OCI-LY3 (cell line): ENCODE measurements around the gene RPS14.
"Not testable (repeated sequence)": the region's sequence is repeated elsewhere in the genome, so short reads cannot be mapped to it uniquely, and the experiment has no call there.

ENCODE experiments used
- H2AFZ ChIP-seq: fragments of 200-600, 300-600 bp; shearing (Covaris generic); 2 replicates; pipeline ENCODE4 v1.6.0; 2014; ENCODE audit warnings: antibody characterized with exemption, low read depth, low read length
- H3K27ac ChIP-seq: fragments of 200-600, 300-600 bp; sonication (generic); 2 replicates; pipeline ENCODE4 v1.5.1; 2014; ENCODE audit warnings: mild to moderate bottlenecking, low read length, moderate library complexity, mixed read lengths
- H3K27me3 ChIP-seq: fragments of 200-600, 300-600 bp; sonication (generic); 2 replicates; pipeline ENCODE4 v1.6.1; 2014; ENCODE audit warnings: low read depth, low read length, mixed read lengths
- H3K36me3 ChIP-seq: fragments of 200-600, 300-600 bp; sonication (generic); replicated peaks from 2 replicates; pipeline ENCODE3; 2014; ENCODE audit warnings: low read depth, low read length, mixed read lengths
- H3K4me1 ChIP-seq: fragments of 300-600, 200-600 bp; sonication (generic); 2 replicates; pipeline ENCODE4 v1.6.1; 2014; ENCODE audit warnings: low read length, mixed read lengths
- H3K4me2 ChIP-seq: fragments of 200-600, 300-600 bp; sonication (generic); 2 replicates; pipeline ENCODE4 v1.6.1; 2014; ENCODE audit warnings: low read length, mixed read lengths
- H3K4me3 ChIP-seq: fragments of 300-600, 200-600 bp; sonication (generic); 2 replicates; pipeline ENCODE4 v1.5.1; 2014; ENCODE audit warnings: antibody characterized with exemption, mild to moderate bottlenecking, low read length, moderate library complexity
- H3K79me2 ChIP-seq: fragments of 300-600, 200-600 bp; shearing (Covaris generic); 2 replicates; pipeline ENCODE4 v1.6.1; 2014; ENCODE audit warnings: mild to moderate bottlenecking, low read length, mixed read lengths
- H3K9ac ChIP-seq: fragments of 300-600, 200-600 bp; shearing (Covaris generic); 2 replicates; pipeline ENCODE4 v1.6.0; 2014; ENCODE audit warnings: mild to moderate bottlenecking, low read length, moderate library complexity
- H3K9me3 ChIP-seq: fragments of 200-600, 300-600 bp; shearing (Covaris generic); 2 replicates; pipeline ENCODE4 v1.6.1; 2014; ENCODE audit warnings: low read length, mixed read lengths; ENCODE audit not compliant: insufficient read depth
- H4K20me1 ChIP-seq: fragments of 200-600, 300-600 bp; sonication (generic); 2 replicates; pipeline ENCODE4 v1.6.1; 2016; ENCODE audit warnings: low read length, mixed read lengths; ENCODE audit not compliant: insufficient read depth
- EZH2phosphoT487 ChIP-seq: fragments of 200-600 bp; shearing (Covaris generic); IDR thresholded peaks from 2 replicates; pipeline ENCODE4 v1.6.1; 2018; ENCODE audit warnings: antibody characterized with exemption, mixed run types, low read depth
- TF ChIP-seq, protein P1 (sequence below): fragments of 200-600, 300-600 bp; sonication (generic); IDR thresholded peaks from 2 replicates; pipeline ENCODE4 v1.5.1; 2014; ENCODE audit warnings: antibody characterized with exemption, low read length, low read depth

Gene RPS14

DNA sequence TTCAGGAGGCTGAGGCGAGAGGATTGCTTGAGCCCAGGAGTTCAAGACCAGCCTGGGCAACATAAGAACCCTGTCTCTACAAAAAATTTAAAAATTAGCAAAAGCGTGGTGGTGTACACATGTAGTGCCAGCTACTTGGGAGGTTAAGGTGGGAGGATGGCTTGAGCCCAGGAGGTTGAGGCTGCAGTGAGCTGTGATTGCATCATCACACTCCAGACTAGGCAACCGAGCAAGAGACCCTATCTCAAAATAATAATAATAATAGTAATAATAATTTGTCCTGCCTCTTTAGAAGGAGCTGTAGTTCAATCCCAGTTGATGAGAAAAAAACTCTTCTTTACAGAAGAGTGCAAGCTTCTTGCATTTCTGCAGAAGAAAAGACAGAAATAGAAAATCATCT lies 26.8 kb downstream of the RPS14 start:
- no peak overlapping the region for H3K27ac ChIP-seq
- H3K4me2 ChIP-seq = no peak overlapping the region
- no peak overlapping the region for H2AFZ ChIP-seq
- no peak overlapping the region for H3K9ac ChIP-seq
- no peaks in the 10 kb centered on the region for H3K36me3 ChIP-seq
- no peaks in the 10 kb centered on the region for H4K20me1 ChIP-seq
- H3K79me2 ChIP-seq = no peaks in the 10 kb centered on the region
- no peaks in the 10 kb centered on the region for H3K9me3 ChIP-seq
- no peak for TF ChIP-seq EZH2phosphoT487
- TF ChIP-seq, protein P1, sequence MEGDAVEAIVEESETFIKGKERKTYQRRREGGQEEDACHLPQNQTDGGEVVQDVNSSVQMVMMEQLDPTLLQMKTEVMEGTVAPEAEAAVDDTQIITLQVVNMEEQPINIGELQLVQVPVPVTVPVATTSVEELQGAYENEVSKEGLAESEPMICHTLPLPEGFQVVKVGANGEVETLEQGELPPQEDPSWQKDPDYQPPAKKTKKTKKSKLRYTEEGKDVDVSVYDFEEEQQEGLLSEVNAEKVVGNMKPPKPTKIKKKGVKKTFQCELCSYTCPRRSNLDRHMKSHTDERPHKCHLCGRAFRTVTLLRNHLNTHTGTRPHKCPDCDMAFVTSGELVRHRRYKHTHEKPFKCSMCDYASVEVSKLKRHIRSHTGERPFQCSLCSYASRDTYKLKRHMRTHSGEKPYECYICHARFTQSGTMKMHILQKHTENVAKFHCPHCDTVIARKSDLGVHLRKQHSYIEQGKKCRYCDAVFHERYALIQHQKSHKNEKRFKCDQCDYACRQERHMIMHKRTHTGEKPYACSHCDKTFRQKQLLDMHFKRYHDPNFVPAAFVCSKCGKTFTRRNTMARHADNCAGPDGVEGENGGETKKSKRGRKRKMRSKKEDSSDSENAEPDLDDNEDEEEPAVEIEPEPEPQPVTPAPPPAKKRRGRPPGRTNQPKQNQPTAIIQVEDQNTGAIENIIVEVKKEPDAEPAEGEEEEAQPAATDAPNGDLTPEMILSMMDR = no peak
- H3K27me3 ChIP-seq = no peaks in the 10 kb centered on the region
- H3K4me1 ChIP-seq = peaks cover 24% of the 10 kb centered on the region
- H3K4me3 ChIP-seq = no peak overlapping the region

DNA sequence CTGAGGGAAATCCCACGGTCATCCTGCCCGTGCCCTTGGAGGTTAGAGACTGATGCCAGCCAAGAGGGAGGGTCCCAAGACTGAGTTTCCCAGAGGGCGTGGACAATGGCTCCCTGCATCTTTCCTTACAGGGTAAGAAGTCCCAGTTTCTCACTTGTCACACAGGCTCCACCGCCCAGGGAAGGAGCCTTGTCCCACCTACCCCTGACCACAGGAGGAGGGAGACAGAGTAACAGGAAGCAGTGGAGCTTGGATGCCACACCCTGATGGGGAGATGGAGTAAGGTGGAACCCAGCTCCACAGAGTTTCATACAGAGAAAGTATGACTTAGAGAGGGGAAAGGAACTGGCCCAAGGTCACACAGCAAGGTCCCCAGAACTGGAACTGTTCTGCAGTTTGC lies 27.5 kb downstream of the RPS14 start:
- H3K79me2 ChIP-seq = no peaks in the 10 kb centered on the region
- no peaks in the 10 kb centered on the region for H3K27me3 ChIP-seq
- no peak overlapping the region for H3K9ac ChIP-seq
- H3K9me3 ChIP-seq = no peaks in the 10 kb centered on the region
- no peak overlapping the region for H3K4me2 ChIP-seq
- H3K4me1 ChIP-seq = peaks cover 20% of the 10 kb centered on the region
- no peak for TF ChIP-seq EZH2phosphoT487
- TF ChIP-seq, protein P1 = no peak
- no peaks in the 10 kb centered on the region for H4K20me1 ChIP-seq
- no peak overlapping the region for H3K4me3 ChIP-seq
- H3K36me3 ChIP-seq = no peaks in the 10 kb centered on the region
- no peak overlapping the region for H2AFZ ChIP-seq
- no peak overlapping the region for H3K27ac ChIP-seq

DNA sequence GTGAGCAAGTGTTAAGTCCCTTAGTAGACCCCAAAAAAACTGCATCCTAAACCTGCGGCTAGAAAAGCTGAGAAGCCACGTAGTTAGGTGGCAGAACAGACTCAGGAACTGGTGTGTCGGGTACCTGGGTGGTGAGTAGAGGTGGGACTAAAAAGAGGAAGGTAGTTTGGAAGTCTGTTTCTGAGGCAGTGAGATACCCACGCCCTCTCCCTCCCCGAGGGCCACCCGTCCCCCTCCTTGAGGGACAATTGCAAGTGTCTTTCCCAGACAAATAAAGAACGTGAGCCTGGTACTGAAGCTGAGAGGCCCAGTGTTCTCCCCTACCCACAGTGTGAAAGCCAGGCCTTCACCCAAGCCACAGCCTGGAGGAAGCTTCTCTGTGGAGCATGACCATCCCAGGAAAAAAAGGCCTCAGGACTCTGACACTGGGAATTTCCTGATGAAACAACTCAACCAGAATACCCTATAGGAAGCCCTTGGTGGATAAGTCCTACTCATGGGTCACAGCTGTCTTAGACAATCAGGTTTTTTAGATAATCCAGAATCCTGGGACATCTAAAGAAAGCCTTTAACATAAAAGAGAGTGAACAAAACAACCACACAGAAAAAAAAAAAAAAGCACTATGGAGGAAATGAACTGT lies 29.8 kb downstream of the RPS14 start:
- H3K27ac ChIP-seq = peak overlapping the region; percentile 40
- no peaks in the 10 kb centered on the region for H3K27me3 ChIP-seq
- no peaks in the 10 kb centered on the region for H4K20me1 ChIP-seq
- peak overlapping the region; percentile 58 for H2AFZ ChIP-seq
- H3K4me1 ChIP-seq = peaks cover 34% of the 10 kb centered on the region
- H3K36me3 ChIP-seq = no peaks in the 10 kb centered on the region
- peaks cover 5% of the 10 kb centered on the region for H3K79me2 ChIP-seq
- peak overlapping the region; percentile 78 for H3K4me2 ChIP-seq
- H3K9ac ChIP-seq = peak overlapping the region; percentile 30; the same call in 1 of the 2 replicates
- no peaks in the 10 kb centered on the region for H3K9me3 ChIP-seq
- H3K4me3 ChIP-seq = peak overlapping the region; percentile 58
- TF ChIP-seq, protein P1 = no peak
- no peak for TF ChIP-seq EZH2phosphoT487

DNA sequence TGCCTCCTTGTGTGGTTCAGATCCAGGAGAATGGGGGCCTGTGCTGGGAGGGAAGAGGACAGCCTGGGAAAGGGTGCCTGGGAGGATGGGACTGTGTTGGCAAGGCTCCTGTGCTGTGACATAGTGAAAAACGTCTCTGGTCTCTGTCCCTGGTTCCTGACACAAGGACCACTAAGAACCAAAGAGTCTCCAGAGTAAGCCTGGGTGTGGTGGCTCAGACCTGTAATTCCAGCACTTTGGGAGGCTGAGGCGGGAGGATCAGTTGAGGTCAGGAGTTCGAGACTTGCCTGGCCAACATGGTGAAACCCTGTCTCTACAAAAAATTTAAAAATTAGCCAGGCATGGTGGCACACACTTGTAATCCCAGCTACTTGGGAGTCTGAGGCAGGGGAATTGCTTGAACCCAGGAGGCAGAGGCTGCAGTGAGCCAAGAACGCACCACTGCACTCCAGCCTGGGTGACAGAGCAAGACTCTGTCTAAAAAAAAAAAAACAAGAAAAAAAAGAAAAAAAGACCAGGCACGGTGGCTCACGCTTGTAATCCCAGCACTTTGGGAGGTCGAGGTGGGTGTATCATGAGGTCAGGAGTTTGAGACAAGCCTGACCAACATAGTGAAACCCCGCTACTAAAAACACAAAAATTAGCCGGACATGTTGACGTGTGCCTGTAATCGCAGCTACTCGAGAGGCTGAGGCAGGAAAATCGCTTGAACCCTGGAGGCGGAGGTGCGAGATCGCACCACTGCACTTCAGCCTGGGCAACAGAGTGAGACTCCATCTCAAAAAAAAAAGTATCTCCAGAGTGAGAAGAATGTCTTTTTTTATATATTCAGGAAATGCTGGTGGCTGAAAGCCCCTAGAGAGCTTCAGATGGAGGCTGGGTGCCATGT lies 35.4 kb downstream of the RPS14 start:
- Histone ChIP-seq H4K20me1 (peaks cover 30% of the 10 kb centered on the region), H3K79me2 (peaks cover 44% of the 10 kb centered on the region), H3K4me1 (peaks cover 37% of the 10 kb centered on the region), H3K36me3 (peaks cover 30% of the 10 kb centered on the region), H3K4me3 (peak overlapping the region; percentile 61; the same call in 1 of the 2 replicates), H3K4me2 (peak overlapping the region; percentile 81), H3K27ac (peak overlapping the region; percentile 100), H3K9ac (peak overlapping the region; percentile 95)
- not testable (repeated sequence) for H2AFZ ChIP-seq, H3K9me3 ChIP-seq, H3K27me3 ChIP-seq
